ENCODE results near the gene XRCC4. TPM values are rescaled to one million over a fixed set of nuclear protein-coding genes. Genes with fewer than 3 reads are reported as not detected.

Gene XRCC4
- total and polyA plus RNA-seq, 9 of the 15 experiments (the other 6 are each of a cell fraction or from before 2014, with no cell fraction given) = 13.6 to 61.6 (median 22.4) TPM

DNA sequence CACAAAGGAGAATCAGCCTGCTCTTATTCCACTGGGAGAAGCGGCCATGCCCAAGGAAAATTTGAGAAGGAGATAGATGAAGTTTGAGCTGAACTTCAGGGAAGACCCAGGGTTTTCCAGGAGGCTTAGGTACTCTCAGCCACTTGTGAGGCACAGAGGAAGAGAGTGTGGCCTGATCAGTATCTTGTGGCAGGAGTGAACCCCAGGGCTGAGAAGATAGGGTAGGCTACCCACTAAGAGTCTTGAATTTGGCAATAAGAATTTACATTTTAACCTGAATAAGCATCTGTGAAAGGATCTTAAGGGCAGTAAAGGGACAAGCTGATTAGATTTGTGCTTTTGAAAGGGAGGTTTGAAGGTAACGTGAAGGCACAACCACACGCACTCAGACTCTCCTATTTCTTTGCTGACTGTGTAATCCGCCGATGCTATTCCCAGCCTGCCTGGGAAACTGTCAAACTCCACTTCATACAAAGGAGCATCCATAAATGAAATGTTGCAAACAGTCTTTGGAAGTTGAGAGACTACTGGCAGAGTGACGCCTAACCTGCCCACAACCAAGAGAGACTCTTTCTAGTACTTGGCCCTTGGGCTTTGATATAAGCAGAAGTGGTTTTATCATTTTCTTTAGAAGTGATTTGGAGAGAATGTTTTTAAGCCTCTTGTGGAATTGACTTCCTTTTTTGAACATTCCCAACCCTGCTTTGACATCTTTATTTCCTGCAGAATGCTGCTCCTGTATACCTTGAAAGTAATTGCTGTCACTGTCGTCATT is 286.0 kb downstream of the XRCC4 start:
- in situ Hi-C loops (cut with MboI) = no loop called here
- POLR2A ChIA-PET = no interaction called here
- Histone ChIP-seq H3K4me2 (ENCODE audit: insufficient read depth, low read length) (no peak overlapping the region), H3K4me1 (replicated peaks in 1 of 2; ENCODE audit: control insufficient read depth in 2 of 2, insufficient read depth in 2 of 2, low read length in 2 of 2) (peaks cover 0 to 19% of the 10 kb centered on the region in 2 experiments; a peak in 3 of 5 replicates), H2AFZ (ENCODE audit: low read depth, low read length) (no peak overlapping the region; the same call in 1 of the 2 replicates), H3K79me2 (ENCODE audit: control insufficient read depth, insufficient read depth, low read length) (no peaks in the 10 kb centered on the region), H3K4me3 (no peak overlapping the region), H3K27me3 (ENCODE audit: control insufficient read depth in 2 of 2, insufficient read depth in 2 of 2, low read length in 2 of 2) (no peaks in the 10 kb centered on the region), H4K20me1 (replicated peaks; ENCODE audit: control insufficient read depth, insufficient read depth, low read length) (no peaks in the 10 kb centered on the region), H3K27ac (ENCODE audit: extremely low read depth, low read depth, low read length) (no peak overlapping the region), H3K9me1 (ENCODE audit: control insufficient read depth, insufficient read depth, low read length) (no peaks in the 10 kb centered on the region), H3K9me3 (replicated peaks; ENCODE audit: control insufficient read depth, insufficient read depth, low read depth, low read length) (no peaks in the 10 kb centered on the region), H3K9ac (ENCODE audit: insufficient read depth in 1 of 2, low read depth in 2 of 2, low read length in 2 of 2) (no peak overlapping the region), H3K36me3 (ENCODE audit: control insufficient read depth, insufficient read depth, low read length) (no peaks in the 10 kb centered on the region)
- no peak for ATAC-seq
- intact Hi-C loops (cut with micrococcal nuclease) = no loop called here
- no peak for DNase-seq (ENCODE audit: extremely low read depth in 1 of 4, low spot score in 3 of 4)
- no peak for FAIRE-seq
- TF ChIP-seq GATA2 (CRISPR knock-in tag; IDR thresholded peaks at IDR 0.05) (no peak), NFIX (CRISPR knock-in tag; IDR thresholded peaks at IDR 0.05; ENCODE audit: low read depth) (no peak), HDAC1 (IDR thresholded peaks at IDR 0.05) (no peak), TFE3 (CRISPR knock-in tag; IDR thresholded peaks at IDR 0.05) (no peak), ZNF282 (CRISPR knock-in tag; IDR thresholded peaks at IDR 0.05) (no peak), MTA3 (IDR thresholded peaks at IDR 0.05; ENCODE audit: borderline replicate concordance) (no peak), FOXJ2 (tag; IDR thresholded peaks at IDR 0.05) (no peak), PCBP2 (IDR thresholded peaks at IDR 0.05; ENCODE audit: low read depth, low read length, poor library complexity, severe bottlenecking) (no peak), ZNF507 (tag; conservative IDR thresholded peaks at IDR 0.05) (no peak), ZC3H8 (IDR thresholded peaks at IDR 0.05) (no peak)
- 38% methylated on average over 7 of the region's 7 CpGs for WGBS (ENCODE audit: insufficient coverage, low coverage, missing lambda C conversion rate)
- CTCF ChIA-PET (ENCODE audit: low intra/inter-chr PET ratio) = no interaction called here
- BruUV-seq (replicated peaks) = no TSS peak
